IPS-18c (cell line): ENCODE data around the gene MYDGF.
"Not testable (repeated sequence)": the region's sequence is repeated elsewhere in the genome, so short reads cannot be mapped to it uniquely, and the experiment has no call there.

Experiments
- H3K4me3 ChIP-seq: 2 replicates; pipeline ENCODE4 v1.7.0; 2013; ENCODE audit warnings: low read depth, mild to moderate bottlenecking, low read length, moderate library complexity; ENCODE audit not compliant: insufficient read depth
- H3K9me3 ChIP-seq: one replicate; pipeline ENCODE4 v1.6.1; 2013; ENCODE audit warnings: mild to moderate bottlenecking, low read length, moderate library complexity; ENCODE audit not compliant: control insufficient read depth, insufficient read depth

The MYDGF gene

GRCh38 chr19:4684312-4685095 is 14.4 kb upstream of the MYDGF start:
- Histone ChIP-seq H3K9me3 (no peaks in the 10 kb centered on the region), H3K4me3 (no peak overlapping the region)

GRCh38 chr19:4682417-4683200 is 12.5 kb upstream of the MYDGF start:
- Histone ChIP-seq H3K9me3 (no peaks in the 10 kb centered on the region), H3K4me3 (no peak overlapping the region)

GRCh38 chr19:4680021-4680420 is 9.9 kb upstream of the MYDGF start:
- H3K4me3 ChIP-seq, H3K9me3 ChIP-seq: not testable (repeated sequence)

GRCh38 chr19:4678881-4679790 is 9.0 kb upstream of the MYDGF start:
- H3K4me3 ChIP-seq, result peak overlapping the region; percentile 36; the same call in 1 of the 2 replicates
- H3K9me3 ChIP-seq, result no peaks in the 10 kb centered on the region

- H3K4me3 ChIP-seq, result no peak overlapping the region
- no peaks in the 10 kb centered on the region for H3K9me3 ChIP-seq
These were observed 7.0 kb upstream of the MYDGF start for GRCh38 chr19:4676955-4677731.

GRCh38 chr19:4675346-4675745 is 5.2 kb upstream of the MYDGF start:
- no peak overlapping the region for H3K4me3 ChIP-seq
- H3K9me3 ChIP-seq, result no peaks in the 10 kb centered on the region

GRCh38 chr19:4673726-4674125 is 3.6 kb upstream of the MYDGF start:
- Histone ChIP-seq H3K4me3 (no peak overlapping the region), H3K9me3 (no peaks in the 10 kb centered on the region)

- no peak overlapping the region for H3K4me3 ChIP-seq
These were observed 3.1 kb upstream of the MYDGF start for GRCh38 chr19:4673216-4673615.

GRCh38 chr19:4671185-4671851 is 1.2 kb upstream of the MYDGF start:
- Histone ChIP-seq H3K4me3 (no peak overlapping the region), H3K9me3 (no peaks in the 10 kb centered on the region)

More at GRCh38 chr19:4673216-4673615, 3.1 kb upstream of the MYDGF start:
- H3K9me3 ChIP-seq, result no peaks in the 10 kb centered on the region

GRCh38 chr19:4664642-4665041 is 5.5 kb downstream of the MYDGF start:
- Histone ChIP-seq H3K4me3 (no peak overlapping the region), H3K9me3 (no peaks in the 10 kb centered on the region)

GRCh38 chr19:4662812-4663211 is 7.3 kb downstream of the MYDGF start:
- Histone ChIP-seq H3K9me3 (no peaks in the 10 kb centered on the region), H3K4me3 (no peak overlapping the region)

GRCh38 chr19:4662020-4662695 is 8.0 kb downstream of the MYDGF start:
- Histone ChIP-seq H3K4me3 (no peak overlapping the region), H3K9me3 (no peaks in the 10 kb centered on the region)

GRCh38 chr19:4660993-4661392 is 9.1 kb downstream of the MYDGF start:
- Histone ChIP-seq H3K9me3 (no peaks in the 10 kb centered on the region), H3K4me3 (no peak overlapping the region)

GRCh38 chr19:4660181-4660791 is 9.9 kb downstream of the MYDGF start:
- H3K4me3 ChIP-seq, result no peak overlapping the region
- no peaks in the 10 kb centered on the region for H3K9me3 ChIP-seq

GRCh38 chr19:4657835-4658234 is 12.3 kb downstream of the MYDGF start:
- H3K4me3 ChIP-seq, result no peak overlapping the region
- H3K9me3 ChIP-seq, result no peaks in the 10 kb centered on the region
